ENCODE measurements around the gene GALNT2.

GALNT2 gene

GRCh38 chr1:230040440-230040839 is 26.6 kb upstream of the GALNT2 start:
- no peak for DNase-seq (ENCODE audit: low read depth in 2 of 2)
- no peak for TF ChIP-seq CTCF (IDR thresholded peaks at IDR 0.05; ENCODE audit: low read depth, low read length)

GRCh38 chr1:230043081-230043480 is 24.0 kb upstream of the GALNT2 start:
- no peak for TF ChIP-seq CTCF (IDR thresholded peaks at IDR 0.05; ENCODE audit: low read depth, low read length)
- no peak overlapping the region for H3K4me3 ChIP-seq (replicated peaks in 1 of 2; ENCODE audit: low read depth in 2 of 2, low read length in 2 of 2)
- DNase-seq (ENCODE audit: low read depth in 2 of 2) = no peak

More at GRCh38 chr1:230040440-230040839, 26.6 kb upstream of the GALNT2 start:
- H3K4me3 ChIP-seq (replicated peaks in 1 of 2; ENCODE audit: low read depth in 2 of 2, low read length in 2 of 2) = no peak overlapping the region

- H3K4me3 ChIP-seq (replicated peaks in 1 of 2; ENCODE audit: low read depth in 2 of 2, low read length in 2 of 2) = no peak overlapping the region
- no peak for DNase-seq (ENCODE audit: low read depth in 2 of 2)
- TF ChIP-seq CTCF (IDR thresholded peaks at IDR 0.05; ENCODE audit: low read depth, low read length) = no peak
These were observed 22.3 kb upstream of the GALNT2 start for GRCh38 chr1:230044729-230045128.

GRCh38 chr1:230047114-230047865 is 19.7 kb upstream of the GALNT2 start:
- no peak for TF ChIP-seq CTCF (IDR thresholded peaks at IDR 0.05; ENCODE audit: low read depth, low read length)
- DNase-seq (ENCODE audit: low read depth in 2 of 2) = no peak
- no peak overlapping the region for H3K4me3 ChIP-seq (replicated peaks in 1 of 2; ENCODE audit: low read depth in 2 of 2, low read length in 2 of 2)

- H3K4me3 ChIP-seq (replicated peaks in 1 of 2; ENCODE audit: low read depth in 2 of 2, low read length in 2 of 2) = no peak overlapping the region
- peak in 1 of 2 donors; percentile 14 for DNase-seq (ENCODE audit: low read depth in 2 of 2)
- no peak for TF ChIP-seq CTCF (IDR thresholded peaks at IDR 0.05; ENCODE audit: low read depth, low read length)
These were observed 18.7 kb upstream of the GALNT2 start for GRCh38 chr1:230048322-230048721.

- H3K4me3 ChIP-seq (replicated peaks in 1 of 2; ENCODE audit: low read depth in 2 of 2, low read length in 2 of 2) = no peak overlapping the region
- no peak for DNase-seq (ENCODE audit: low read depth in 2 of 2)
- TF ChIP-seq CTCF (IDR thresholded peaks at IDR 0.05; ENCODE audit: low read depth, low read length) = no peak
These were observed 18.1 kb upstream of the GALNT2 start for GRCh38 chr1:230048922-230049321.

GRCh38 chr1:230049731-230050130 is 17.3 kb upstream of the GALNT2 start:
- H3K4me3 ChIP-seq (replicated peaks in 1 of 2; ENCODE audit: low read depth in 2 of 2, low read length in 2 of 2) = no peak overlapping the region
- no peak for DNase-seq (ENCODE audit: low read depth in 2 of 2)
- no peak for TF ChIP-seq CTCF (IDR thresholded peaks at IDR 0.05; ENCODE audit: low read depth, low read length)
